GF-D8 (cell line): ENCODE data around the gene GRIK1.

Experiments used
- DNase-seq: peaks from one replicate; lab custom pipeline; 2025; lab: John Stamatoyannopoulos, UW

Gene GRIK1

GRCh38 chr21:29786496-29787360 is 153.1 kb downstream of the GRIK1 start:
- no peak for DNase-seq

GRCh38 chr21:29777160-29777559 is 162.6 kb downstream of the GRIK1 start:
- no peak for DNase-seq

- DNase-seq = no peak
Measured at GRCh38 chr21:29775462-29775861, 164.3 kb downstream of the GRIK1 start.

GRCh38 chr21:29771491-29772066 is 168.2 kb downstream of the GRIK1 start:
- DNase-seq = no peak

GRCh38 chr21:29763674-29764073 is 176.1 kb downstream of the GRIK1 start:
- DNase-seq = no peak

GRCh38 chr21:29762570-29763082 is 177.2 kb downstream of the GRIK1 start:
- DNase-seq = no peak

GRCh38 chr21:29753216-29753615 is 186.6 kb downstream of the GRIK1 start:
- no peak for DNase-seq

- DNase-seq = no peak
Measured at GRCh38 chr21:29751473-29752185, 188.2 kb downstream of the GRIK1 start.

- DNase-seq = no peak
Measured at GRCh38 chr21:29749957-29750356, 189.8 kb downstream of the GRIK1 start.

GRCh38 chr21:29749223-29749622 is 190.6 kb downstream of the GRIK1 start:
- DNase-seq = no peak

- no peak for DNase-seq
Measured at GRCh38 chr21:29748391-29749167, 191.2 kb downstream of the GRIK1 start.

- DNase-seq = no peak
Measured at GRCh38 chr21:29741761-29742160, 198.0 kb downstream of the GRIK1 start.

- no peak for DNase-seq
Measured at GRCh38 chr21:29739176-29739575, 200.6 kb downstream of the GRIK1 start.

- DNase-seq = no peak
Measured at GRCh38 chr21:29738730-29739129, 201.1 kb downstream of the GRIK1 start.

- no peak for DNase-seq
Measured at GRCh38 chr21:29737186-29737585, 202.6 kb downstream of the GRIK1 start.

- DNase-seq = no peak
Measured at GRCh38 chr21:29730281-29730680, 209.5 kb downstream of the GRIK1 start.

GRCh38 chr21:29726044-29726443 is 213.8 kb downstream of the GRIK1 start:
- DNase-seq = no peak

- DNase-seq = no peak
Measured at GRCh38 chr21:29725025-29725736, 214.6 kb downstream of the GRIK1 start.

- DNase-seq = no peak
Measured at GRCh38 chr21:29721964-29722363, 217.8 kb downstream of the GRIK1 start.

- no peak for DNase-seq
Measured at GRCh38 chr21:29721221-29721620, 218.6 kb downstream of the GRIK1 start.

GRCh38 chr21:29719521-29719920 is 220.3 kb downstream of the GRIK1 start:
- DNase-seq = no peak
